Coronary artery (tissue), 2 donors: ENCODE data around the gene CNR1.
A peak's percentile ranks its signal among the peaks of the same experiment; 100 is the strongest.
"Not testable (repeated sequence)": the region's sequence is repeated elsewhere in the genome, so short reads cannot be mapped to it uniquely, and the experiment has no call there.

ENCODE experiments used
- DNase-seq: peaks from one replicate; pipeline ENCODE4 v3.0.0-alpha.2; 2017; ENCODE audit warnings: low spot score
- H3K27ac ChIP-seq, 2 donors: fragments of 200-600 bp; sonication (generic); one replicate each; pipeline ENCODE4 v1.5.1; 2016 to 2019
- H3K4me3 ChIP-seq: fragments of 200-600 bp; sonication (generic); 2 replicates; pipeline ENCODE4 v1.5.1; 2016; ENCODE audit warnings: mild to moderate bottlenecking, moderate library complexity
- CTCF ChIP-seq: fragments of 200-600 bp; sonication (generic); IDR thresholded peaks from one replicate; pipeline ENCODE4 v1.5.1; 2019; ENCODE audit warnings: antibody characterized with exemption

Gene CNR1

DNA sequence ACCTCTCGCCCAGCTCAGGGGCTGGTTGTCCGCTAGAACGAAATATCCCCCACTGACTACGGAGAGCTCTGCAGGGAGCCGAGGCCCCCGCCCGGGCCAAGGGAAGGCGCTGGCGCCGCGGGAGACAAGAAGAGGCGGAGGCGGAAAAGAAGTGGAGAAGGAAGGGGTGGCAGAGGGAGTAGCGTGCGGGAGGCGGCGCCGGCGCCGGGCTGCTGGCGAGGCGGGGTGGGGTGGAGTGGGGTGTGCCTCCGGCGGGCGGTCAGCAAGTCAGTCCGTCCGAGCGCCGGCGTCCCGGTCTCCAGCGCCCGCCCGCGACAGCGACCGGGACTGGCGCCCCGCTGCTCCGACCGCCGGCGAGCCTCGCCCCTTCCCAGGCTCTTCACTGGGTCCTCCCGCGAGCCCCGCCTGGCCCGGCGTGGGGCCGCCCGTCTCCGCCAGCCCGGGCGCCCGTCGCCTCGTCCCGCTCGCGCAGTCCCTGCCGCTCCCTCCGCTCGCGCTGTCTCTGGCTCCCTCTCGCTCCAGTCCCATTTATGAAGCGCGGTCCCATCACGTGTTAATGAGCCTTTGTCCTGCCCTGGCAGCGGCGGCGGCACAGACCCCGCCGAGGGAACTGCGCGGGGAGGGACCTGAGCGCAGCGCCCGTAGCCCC, at the start of gene CNR1:
Gene CNR1 (minus strand): TSS at position 504 of the 649 bp plus-strand sequence. CDS start 21,073 bp downstream, outside the sequence.
- Histone ChIP-seq H3K27ac (peak within 1 kb of the TSS in 1 of 2 donors; percentile 26), H3K4me3 (peak within 1 kb of the TSS; percentile 78)
- no peak for DNase-seq
- no peak for TF ChIP-seq CTCF

- H3K4me3 ChIP-seq: no peak overlapping the region
- no peak for DNase-seq
- TF ChIP-seq CTCF: no peak
- no peak overlapping the region for H3K27ac ChIP-seq
Measured at GRCh38 chr6:88211446-88211845, 45.3 kb upstream of the CNR1 start.

GRCh38 chr6:88209301-88209700, 43.2 kb upstream of the CNR1 start:
- DNase-seq: no peak
- no peak overlapping the region for H3K4me3 ChIP-seq
- no peak for TF ChIP-seq CTCF
- no peak overlapping the region for H3K27ac ChIP-seq

- DNase-seq: no peak
- no peak for TF ChIP-seq CTCF
Measured at GRCh38 chr6:88208726-88209125, 42.6 kb upstream of the CNR1 start.

GRCh38 chr6:88201734-88202133, 35.6 kb upstream of the CNR1 start:
- H3K27ac ChIP-seq, H3K4me3 ChIP-seq, DNase-seq: not testable (repeated sequence)

More at GRCh38 chr6:88208726-88209125, 42.6 kb upstream of the CNR1 start:
- Histone ChIP-seq H3K4me3 (no peak overlapping the region), H3K27ac (no peak overlapping the region)

DNA sequence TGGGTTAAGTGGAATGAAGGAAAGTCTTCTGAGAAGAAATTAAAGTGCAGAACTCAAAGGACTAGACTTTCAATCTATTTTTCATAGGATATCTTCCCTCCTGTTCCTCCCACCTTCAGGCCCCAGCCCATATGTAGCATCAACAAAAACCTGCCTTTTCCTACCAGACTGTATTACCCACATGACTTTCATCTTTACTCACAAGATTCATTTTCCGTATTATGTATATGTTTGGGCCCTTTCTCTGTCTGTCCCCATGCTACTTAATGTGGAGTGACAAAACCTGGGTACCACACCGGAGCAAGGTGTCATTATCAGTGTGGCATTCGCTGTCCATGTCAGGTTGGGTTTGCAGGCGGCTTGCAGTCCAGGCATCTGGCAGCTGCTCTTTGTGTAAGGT, 18.8 kb upstream of the CNR1 start:
- DNase-seq: no peak
- Histone ChIP-seq H3K27ac (no peak overlapping the region), H3K4me3 (no peak overlapping the region)
- TF ChIP-seq CTCF: no peak

GRCh38 chr6:88183471-88183870, 17.3 kb upstream of the CNR1 start:
- no peak for DNase-seq
- TF ChIP-seq CTCF: no peak
- no peak overlapping the region for H3K27ac ChIP-seq
- no peak overlapping the region for H3K4me3 ChIP-seq
